ENCODE measurements around the gene SAMD11. TPM values are rescaled to one million over a fixed set of nuclear protein-coding genes. Genes with fewer than 3 reads are reported as not detected.

Gene SAMD11
- total RNA-seq, 1 donor: not detected

DNA sequence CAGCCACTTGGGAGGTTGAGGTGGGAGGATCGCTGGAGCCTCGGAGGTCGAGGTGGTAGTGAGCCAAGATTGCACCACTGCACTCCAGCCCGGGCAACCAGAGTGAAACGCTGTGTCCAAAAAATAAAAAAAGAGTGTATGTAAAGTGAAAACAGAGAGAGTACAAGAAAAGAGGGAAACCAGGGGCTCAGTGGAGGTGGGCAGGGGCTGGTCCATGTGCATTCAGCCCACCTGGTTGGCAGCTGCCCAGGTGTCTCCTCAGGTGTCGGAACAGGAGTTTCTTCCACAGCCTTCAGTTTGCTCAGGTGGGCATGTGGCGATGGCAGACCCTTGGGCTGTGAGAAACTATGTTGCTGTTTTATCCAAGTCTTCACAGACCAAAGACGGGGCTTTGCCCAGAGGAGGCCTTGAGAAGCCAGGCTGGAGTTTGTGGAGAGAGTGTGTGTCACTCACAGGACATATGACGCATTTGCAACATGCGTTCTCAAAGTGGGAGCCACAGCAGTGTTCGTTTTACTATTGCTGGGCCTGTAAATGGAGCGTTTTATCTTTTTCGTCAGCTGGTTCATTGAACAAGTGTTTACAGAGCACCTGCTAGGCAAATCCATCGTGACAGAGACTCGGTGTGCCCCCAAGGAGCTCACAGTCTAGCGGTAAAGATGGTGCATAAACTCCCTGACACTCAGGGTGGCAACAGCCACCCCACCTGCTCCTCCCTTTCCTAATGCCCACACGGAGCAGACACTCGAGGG lies 22.4 kb upstream of the SAMD11 start:
- Histone ChIP-seq H3K27me3 (ENCODE audit: insufficient read depth, low read length) (peaks cover 19% of the 10 kb centered on the region), H3K4me3 (ENCODE audit: low read length) (no peak overlapping the region), H3K4me1 (ENCODE audit: insufficient read depth, low read length) (peaks cover 27% of the 10 kb centered on the region), H3K9me3 (ENCODE audit: low read depth, low read length) (no peaks in the 10 kb centered on the region)

DNA sequence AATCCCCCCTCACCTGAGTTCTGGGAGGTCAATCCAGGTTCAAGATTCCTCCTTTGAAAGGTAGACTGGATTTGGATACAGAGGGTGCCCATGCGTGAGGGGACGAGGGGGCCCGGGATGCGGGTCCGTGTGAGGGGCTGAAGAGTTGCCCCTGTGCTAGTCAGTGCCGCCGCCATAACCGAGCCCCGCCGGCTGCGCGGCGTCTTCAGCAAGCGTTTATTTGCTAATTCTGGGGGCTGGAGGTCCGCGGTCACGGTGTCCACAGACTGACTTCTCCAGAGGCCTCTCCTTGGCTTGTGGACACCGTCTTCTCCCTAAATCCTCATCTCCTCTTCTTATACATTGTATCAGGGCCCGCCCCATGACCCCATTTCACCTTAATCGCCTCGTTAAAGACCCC lies 20.9 kb upstream of the SAMD11 start:
- H3K9me3 ChIP-seq (ENCODE audit: low read depth, low read length): no peaks in the 10 kb centered on the region
- H3K27me3 ChIP-seq (ENCODE audit: insufficient read depth, low read length): peaks cover 15% of the 10 kb centered on the region
- no peak overlapping the region for H3K4me3 ChIP-seq (ENCODE audit: low read length)
- peaks cover 36% of the 10 kb centered on the region for H3K4me1 ChIP-seq (ENCODE audit: insufficient read depth, low read length)

DNA sequence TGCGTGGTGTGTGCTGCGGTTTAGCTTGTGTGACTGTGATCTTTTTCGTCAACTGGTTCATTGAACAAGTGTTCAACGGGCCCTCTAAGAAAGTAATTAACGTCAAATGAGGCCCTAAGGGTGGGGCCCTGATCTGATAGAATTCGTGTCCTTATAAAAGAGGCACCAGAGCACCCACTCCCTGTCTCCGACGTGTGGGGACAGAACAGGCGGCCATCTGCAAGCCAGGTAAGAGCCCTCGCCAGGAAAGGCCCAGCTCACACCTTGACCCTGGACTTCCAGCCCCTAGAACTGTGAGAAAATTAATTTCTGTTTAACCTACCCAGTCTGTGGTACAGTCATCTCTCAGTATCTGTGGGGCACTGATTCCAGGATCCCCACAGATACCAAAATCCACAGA lies 20.4 kb upstream of the SAMD11 start:
- no peaks in the 10 kb centered on the region for H3K9me3 ChIP-seq (ENCODE audit: low read depth, low read length)
- H3K4me1 ChIP-seq (ENCODE audit: insufficient read depth, low read length): peaks cover 30% of the 10 kb centered on the region
- peaks cover 10% of the 10 kb centered on the region for H3K27me3 ChIP-seq (ENCODE audit: insufficient read depth, low read length)
- no peak overlapping the region for H3K4me3 ChIP-seq (ENCODE audit: low read length)

DNA sequence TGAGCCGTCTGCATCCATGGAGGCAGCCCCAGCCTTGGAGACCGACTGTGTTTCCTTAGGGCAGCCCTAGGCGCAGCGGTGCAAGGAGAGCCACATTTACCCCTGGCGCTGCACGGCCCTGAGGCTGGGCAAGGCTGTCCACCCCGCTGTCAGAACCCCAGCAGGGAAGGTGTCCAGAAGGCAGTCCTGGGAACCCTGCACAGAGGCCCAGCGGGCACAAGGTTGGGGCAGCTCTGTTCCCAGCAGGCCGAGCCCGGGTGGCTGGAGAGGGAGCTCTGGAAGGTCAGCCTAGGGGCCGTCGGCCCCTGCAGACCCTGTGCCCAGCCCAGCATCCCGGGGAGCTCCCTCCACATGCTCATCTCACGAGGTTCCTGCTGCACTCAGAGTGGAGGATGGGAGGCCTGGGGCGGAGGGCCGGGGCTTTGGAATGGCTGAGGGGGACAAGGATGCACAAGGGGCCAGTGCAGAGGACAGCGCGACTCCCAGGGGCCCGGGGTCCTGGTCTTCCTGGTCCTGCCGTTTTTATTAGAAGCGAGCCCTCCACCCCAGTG lies 19.9 kb upstream of the SAMD11 start:
- H3K9me3 ChIP-seq (ENCODE audit: low read depth, low read length): no peaks in the 10 kb centered on the region
- no peak overlapping the region for H3K4me3 ChIP-seq (ENCODE audit: low read length)
- peaks cover 26% of the 10 kb centered on the region for H3K4me1 ChIP-seq (ENCODE audit: insufficient read depth, low read length)
- peaks cover 9% of the 10 kb centered on the region for H3K27me3 ChIP-seq (ENCODE audit: insufficient read depth, low read length)

DNA sequence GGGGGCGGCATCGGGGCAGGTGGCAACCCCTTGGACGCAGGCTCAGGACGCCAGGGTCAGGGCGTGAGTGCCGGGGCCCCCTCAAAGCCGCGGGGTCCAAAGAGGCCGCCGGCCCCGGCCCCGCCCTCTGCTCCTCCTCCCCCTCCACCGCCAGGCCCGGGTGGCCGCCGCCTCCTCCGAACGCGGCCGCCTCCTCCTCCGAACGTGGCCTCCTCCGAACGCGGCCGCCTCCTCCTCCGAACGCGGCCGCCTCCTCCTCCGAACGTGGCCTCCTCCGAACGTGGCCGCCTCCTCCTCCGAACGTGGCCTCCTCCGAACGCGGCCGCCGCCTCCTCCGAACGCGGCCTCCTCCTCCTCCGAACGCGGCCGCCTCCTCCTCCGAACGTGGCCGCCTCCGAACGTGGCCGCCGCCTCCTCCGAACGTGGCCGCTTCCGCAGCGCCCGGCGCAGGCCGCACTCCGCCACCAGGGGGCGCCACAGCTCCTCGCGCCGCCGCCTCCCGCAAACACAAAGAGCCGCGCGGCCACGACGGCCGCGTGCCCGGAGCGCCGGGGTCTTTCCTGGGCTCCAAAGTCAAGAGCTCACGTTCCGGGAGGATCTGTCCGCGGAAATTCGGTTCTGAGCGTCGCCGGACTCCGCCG lies 19.3 kb upstream of the SAMD11 start:
- Histone ChIP-seq H3K4me1 (ENCODE audit: insufficient read depth, low read length) (peaks cover 25% of the 10 kb centered on the region), H3K4me3 (ENCODE audit: low read length) (no peak overlapping the region), H3K27me3 (ENCODE audit: insufficient read depth, low read length) (peaks cover 9% of the 10 kb centered on the region), H3K9me3 (ENCODE audit: low read depth, low read length) (no peaks in the 10 kb centered on the region)

DNA sequence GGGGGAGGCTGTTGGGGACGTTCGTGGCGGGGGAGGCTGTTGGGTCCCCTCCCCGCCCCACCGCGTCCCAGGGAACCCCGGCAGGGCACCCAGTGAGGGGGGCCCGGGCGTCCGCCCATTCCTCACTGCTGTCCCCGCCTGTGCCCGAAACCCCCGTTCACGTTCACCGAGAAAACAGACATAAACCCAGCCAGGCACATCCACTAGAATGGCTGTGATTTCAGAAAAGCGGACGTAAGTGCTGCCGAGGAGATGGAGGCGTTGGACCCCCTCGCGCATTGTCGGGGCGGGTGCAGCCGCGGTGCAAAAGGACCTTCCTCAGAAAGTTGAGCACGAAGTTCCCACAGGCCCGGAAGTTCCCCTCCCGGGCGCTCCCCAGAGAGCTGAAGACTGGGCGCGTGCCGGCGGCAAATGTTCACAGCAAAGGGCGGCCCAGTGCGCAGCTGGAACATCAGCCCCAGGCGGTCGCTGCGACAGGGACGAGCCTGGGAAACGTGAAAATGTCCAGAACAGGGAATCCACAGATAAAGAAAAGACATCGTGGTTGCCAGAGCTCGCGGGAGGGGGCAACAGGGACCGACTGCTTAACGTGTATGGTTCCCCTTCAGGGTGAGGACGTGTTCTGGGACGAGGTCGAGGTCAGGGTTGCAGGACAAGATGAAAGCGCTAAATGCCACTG lies 18.5 kb upstream of the SAMD11 start:
- Histone ChIP-seq H3K9me3 (ENCODE audit: low read depth, low read length) (no peaks in the 10 kb centered on the region), H3K27me3 (ENCODE audit: insufficient read depth, low read length) (peaks cover 9% of the 10 kb centered on the region), H3K4me3 (ENCODE audit: low read length) (no peak overlapping the region)

DNA sequence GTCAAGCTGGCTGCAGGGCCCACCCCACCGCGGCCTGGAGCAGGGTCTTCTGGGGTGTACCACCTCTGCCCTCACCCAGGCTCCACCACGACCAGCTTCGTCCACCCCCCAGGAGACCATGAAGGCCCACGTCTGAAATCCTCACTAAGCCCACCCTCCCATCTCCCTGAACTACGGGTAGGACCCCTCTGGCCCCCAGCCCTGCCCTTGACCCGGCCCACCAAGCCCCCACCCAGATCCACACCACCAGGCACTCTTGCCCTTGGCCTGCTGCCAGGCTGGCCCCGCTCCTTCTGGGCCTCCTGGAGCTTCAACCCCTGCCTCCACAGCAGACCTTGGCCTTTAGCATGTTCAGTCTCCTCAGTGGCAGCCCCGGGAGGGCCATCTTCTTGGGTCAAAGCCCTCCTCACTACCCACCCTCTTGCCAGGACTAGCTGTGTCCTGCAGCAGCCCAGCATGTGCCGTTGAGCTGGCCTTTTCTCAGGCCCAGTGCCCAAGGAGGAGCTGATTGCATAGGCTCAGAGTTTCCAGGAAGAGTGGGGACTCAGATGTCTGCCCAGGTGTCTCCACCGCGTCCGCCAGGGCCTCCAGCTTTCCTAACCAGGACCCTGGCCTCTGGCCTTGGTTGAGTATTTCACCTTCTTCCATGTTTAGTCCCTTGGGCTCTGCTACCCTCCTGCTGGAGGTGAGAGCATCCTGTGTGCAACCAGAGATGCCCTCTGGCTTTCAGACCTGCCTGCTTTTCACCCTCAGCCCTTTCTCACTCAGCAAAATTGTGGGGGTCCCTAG lies 17.7 kb upstream of the SAMD11 start:
- Histone ChIP-seq H3K4me3 (ENCODE audit: low read length) (no peak overlapping the region), H3K27me3 (ENCODE audit: insufficient read depth, low read length) (peaks cover 9% of the 10 kb centered on the region), H3K9me3 (ENCODE audit: low read depth, low read length) (no peaks in the 10 kb centered on the region), H3K4me1 (ENCODE audit: insufficient read depth, low read length) (peaks cover 25% of the 10 kb centered on the region)

More for the DNA sequence above, 18.5 kb upstream of the SAMD11 start:
- H3K4me1 ChIP-seq (ENCODE audit: insufficient read depth, low read length): peaks cover 25% of the 10 kb centered on the region

DNA sequence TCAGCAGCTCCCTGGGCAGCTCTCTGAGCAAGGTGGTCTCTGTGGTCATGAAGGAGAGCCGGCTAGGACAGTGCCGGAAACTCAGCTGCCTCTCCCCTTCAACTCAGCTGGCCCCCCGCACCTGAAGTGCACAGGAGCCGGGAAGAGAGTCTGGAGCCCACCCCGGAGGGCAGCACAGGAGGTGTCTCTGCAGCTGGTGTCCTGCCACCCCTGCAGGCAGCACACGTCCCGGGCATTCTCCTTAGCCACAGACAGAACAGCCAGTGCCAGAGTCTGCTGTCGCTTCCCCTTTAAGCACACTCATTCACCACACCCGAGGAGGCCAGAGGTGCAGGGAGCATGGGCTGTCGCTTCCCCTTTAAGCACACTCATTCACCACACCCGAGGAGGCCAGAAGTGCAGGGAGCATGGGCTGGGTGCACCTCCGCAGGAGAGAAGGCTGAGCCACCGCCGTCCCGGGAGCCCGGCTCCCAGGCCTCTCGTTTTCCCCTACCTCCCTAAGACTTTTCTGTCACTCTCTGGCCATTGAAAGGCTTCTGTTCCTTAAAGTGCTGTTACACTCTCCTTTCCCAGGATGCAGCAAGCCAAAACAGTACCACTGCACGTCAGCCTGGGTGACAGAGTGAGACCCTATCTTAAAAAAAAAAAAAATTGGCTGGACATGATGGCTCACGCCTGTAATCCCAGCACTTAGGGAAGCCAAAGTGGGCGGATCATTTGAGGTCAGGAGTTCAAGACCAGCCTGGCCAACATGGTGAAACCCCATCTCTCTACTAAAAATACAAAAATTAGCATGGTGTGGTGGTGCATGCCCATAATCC lies 16.9 kb upstream of the SAMD11 start:
- Histone ChIP-seq H3K4me3 (ENCODE audit: low read length) (no peak overlapping the region), H3K9me3 (ENCODE audit: low read depth, low read length) (no peaks in the 10 kb centered on the region), H3K27me3 (ENCODE audit: insufficient read depth, low read length) (peaks cover 7% of the 10 kb centered on the region), H3K4me1 (ENCODE audit: insufficient read depth, low read length) (peaks cover 25% of the 10 kb centered on the region)

DNA sequence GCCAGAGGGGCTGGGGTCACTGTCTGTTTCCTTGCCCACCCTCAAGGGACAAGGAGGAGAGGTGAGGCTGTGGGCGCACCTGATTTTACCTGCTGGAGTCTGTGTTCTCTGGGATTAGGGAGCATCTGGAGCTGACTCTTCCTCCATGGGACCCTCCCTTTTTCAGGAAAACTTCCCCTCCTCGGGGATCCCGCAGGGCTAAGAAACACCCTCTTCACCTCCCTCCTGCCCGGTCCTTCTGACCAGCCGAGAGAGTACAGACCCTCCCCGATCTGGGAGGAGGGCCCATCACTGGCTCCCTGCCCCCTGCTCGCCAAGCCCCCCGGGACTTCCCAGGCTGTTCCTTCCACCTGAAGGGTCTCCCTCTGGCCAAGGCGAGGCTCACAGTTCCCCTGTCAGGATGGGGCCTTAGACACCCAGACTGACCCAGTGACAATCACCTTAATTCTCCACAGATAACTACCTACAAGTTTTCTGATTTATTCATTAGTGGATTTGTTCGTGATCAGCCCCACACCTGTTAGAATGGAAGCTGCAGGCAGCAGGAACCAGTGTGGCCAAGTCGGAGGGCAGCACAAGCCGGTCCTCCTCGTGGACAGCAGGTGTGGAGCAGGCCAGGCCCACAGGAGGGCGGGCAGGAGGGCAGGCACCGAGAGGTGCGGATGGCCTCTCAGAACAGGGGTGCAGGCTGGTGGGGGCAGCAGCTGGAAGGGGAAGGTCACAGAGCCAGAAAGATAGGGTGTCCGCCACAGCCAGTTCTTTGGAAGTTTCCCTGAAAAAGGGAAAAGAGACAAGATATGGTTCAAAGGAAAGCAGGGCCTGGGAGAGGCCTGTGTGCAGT lies 15.9 kb upstream of the SAMD11 start:
- no peaks in the 10 kb centered on the region for H3K9me3 ChIP-seq (ENCODE audit: low read depth, low read length)
- H3K4me1 ChIP-seq (ENCODE audit: insufficient read depth, low read length): peaks cover 25% of the 10 kb centered on the region
- peaks cover 7% of the 10 kb centered on the region for H3K27me3 ChIP-seq (ENCODE audit: insufficient read depth, low read length)
- H3K4me3 ChIP-seq (ENCODE audit: low read length): no peak overlapping the region

DNA sequence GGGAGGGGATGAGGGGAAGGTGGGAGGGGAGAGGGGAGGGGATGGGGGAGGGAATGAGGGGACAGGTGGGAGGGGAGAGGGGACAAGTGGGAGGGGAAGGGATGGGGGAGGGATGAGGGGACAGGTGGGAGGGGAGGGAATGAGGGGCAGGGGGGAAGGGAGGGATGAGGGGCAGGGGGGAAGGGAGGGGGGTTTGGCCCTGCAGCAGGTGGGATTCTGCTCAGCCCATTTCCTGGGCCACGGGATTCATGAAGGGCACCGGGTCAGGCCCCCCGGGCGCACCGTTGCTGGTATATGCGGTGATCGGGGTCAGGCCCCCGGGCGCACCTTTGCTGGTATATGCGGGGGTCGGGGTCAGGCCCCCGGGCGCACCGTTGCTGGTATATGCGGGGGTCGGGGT lies 15.1 kb upstream of the SAMD11 start:
- no peak overlapping the region for H3K4me3 ChIP-seq (ENCODE audit: low read length)
- no peaks in the 10 kb centered on the region for H3K9me3 ChIP-seq (ENCODE audit: low read depth, low read length)
- peaks cover 7% of the 10 kb centered on the region for H3K27me3 ChIP-seq (ENCODE audit: insufficient read depth, low read length)
- peaks cover 24% of the 10 kb centered on the region for H3K4me1 ChIP-seq (ENCODE audit: insufficient read depth, low read length)

DNA sequence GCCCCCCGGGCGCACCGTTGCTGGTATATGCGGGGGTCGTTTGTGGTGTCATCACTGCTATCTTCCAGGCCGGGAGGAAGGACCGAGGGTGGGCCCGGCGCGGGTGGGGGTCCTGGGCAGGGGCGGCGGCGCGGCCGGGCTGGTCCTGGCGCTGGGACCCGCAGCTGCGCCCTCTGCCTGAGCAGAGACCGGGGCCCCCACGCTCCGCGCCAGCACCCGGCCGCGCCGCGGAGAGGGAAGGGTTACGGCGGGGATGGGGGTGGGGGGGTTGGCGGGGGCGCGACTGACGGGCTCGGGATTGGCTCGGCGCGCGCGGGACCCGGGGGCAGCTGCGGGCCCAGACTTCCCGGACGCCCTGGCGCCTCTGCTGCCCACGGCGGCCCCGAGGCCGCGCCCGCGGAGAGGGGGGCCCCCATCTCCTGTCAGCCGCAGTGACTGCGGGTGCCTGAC lies 13.8 kb upstream of the SAMD11 start:
- Histone ChIP-seq H3K4me1 (ENCODE audit: insufficient read depth, low read length) (peaks cover 21% of the 10 kb centered on the region), H3K9me3 (ENCODE audit: low read depth, low read length) (no peaks in the 10 kb centered on the region), H3K27me3 (ENCODE audit: insufficient read depth, low read length) (peaks cover 7% of the 10 kb centered on the region), H3K4me3 (ENCODE audit: low read length) (no peak overlapping the region)

DNA sequence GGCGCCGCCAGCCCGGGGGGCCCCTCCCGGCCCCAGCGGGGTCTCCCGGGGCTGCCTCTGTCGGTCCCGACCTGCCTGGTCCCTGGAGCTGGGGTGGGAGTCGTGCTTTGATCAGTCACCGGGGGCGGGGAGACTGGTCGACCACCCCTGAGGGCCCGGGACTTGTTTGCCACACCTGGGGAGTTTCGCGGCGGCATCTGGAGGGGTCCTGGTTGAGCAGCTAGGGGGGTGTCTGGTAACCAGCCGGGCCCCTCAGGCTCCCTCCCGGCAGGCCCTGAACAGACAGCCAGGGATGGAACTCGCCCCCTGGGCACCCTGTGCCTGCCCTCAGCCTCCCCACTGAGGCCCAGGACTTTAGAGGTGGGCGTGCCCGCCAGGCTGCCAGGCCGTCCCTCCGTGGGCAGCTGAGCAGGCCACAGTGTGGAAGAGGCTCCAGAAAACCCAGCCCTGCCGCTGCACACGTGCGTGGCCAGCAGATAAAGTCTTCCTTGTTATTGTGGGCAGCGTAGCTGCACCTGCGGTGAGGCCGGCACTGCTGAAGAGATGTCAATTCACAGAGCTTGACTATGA lies 13.3 kb upstream of the SAMD11 start:
- Histone ChIP-seq H3K9me3 (ENCODE audit: low read depth, low read length) (no peaks in the 10 kb centered on the region), H3K4me1 (ENCODE audit: insufficient read depth, low read length) (peaks cover 17% of the 10 kb centered on the region), H3K4me3 (ENCODE audit: low read length) (no peak overlapping the region), H3K27me3 (ENCODE audit: insufficient read depth, low read length) (peaks cover 3% of the 10 kb centered on the region)
